Non-pigmented ciliary epithelial cell (primary cell): ENCODE data around the gene TSPAN18.

ENCODE experiments used
- DNase-seq: peaks from one replicate; pipeline ENCODE4 v3.0.0-alpha.2; 2010; ENCODE audit warnings: low read depth

The TSPAN18 gene

DNA sequence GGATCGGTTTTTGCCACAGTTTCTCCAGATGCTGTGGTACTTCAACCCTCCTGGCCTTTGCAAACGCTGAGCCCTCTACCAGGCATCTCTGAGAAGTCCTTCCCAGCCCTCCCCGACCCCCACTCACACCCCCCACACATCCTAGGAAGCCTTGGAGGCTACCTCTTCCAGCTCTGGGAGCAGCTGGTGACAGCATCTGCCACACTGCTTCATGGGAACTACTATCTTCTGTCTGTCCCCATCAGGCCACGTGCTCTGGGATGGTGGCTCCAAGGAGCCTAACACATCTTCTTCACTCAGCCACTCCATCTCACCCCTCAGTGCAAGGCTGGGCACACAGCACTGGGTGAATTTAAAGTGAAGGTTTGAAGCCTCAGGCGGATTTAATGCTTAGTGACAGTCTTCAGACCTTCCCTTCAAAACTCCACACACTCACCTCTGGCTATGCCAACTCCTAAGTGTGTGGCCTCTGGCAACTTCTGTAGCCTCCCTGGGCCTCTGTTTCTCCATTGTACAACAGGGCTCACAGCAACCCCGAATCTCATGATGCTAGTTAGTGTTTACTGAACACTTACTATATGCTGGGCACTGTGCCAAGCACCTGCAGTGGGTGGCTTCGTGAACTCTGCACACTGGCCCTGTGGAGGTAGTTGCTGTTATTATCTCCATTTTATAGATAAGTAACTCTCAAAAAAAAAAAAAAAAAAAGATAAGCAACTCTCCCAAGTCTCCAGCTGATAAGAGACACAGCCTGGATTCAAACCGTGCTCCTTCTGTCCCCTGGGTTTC, 231.2 kb downstream of the TSPAN18 start:
- no peak for DNase-seq

DNA sequence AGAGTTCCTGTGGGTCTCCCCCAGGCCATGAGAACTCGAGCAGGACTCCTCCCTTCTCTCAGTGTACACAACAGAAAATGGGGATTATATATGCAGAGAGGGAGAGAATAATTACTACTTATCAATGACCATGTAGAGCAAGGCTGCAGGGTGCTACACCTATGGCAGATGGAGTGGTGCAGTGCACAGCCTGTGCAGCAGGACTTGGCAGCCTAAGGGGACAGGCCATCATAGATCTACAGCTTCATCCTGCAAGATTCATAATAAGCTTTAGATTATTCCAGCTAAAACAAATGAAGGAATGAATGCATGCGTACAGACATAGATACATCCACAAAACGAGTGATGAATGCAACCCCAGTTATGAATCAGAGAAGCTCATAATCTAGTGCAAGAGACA, 232.3 kb downstream of the TSPAN18 start:
- DNase-seq: no peak

DNA sequence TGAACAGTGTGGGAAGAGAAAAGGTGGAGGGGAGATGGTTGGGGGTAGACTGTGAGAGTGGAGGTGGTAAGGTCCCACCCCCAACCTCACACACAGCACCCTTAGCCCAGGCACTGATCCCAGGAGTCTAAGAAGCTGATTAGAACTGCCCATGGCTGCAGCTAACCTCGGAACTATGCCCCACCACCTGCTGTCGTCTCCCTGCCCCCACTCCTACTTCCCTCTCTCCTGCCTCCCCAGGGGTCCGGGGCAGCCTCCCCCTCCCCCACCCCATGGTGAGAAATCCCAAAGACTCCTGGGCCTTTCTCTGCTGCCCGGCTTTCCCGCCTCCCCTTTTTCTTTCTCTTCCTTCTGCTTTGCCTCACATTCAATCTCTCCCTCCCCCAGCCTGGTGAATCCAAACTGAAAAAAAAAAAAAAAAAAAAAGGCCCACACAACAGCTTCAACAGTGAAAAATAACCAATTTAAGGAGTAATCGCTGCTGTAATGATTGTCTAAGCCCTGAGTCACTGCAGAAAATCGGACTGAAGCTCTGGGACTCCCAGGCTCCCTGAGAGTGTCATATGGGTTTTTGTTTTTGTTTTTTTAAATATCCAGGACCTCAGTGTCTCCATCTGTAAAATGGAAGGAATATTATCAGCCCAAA, 233.6 kb downstream of the TSPAN18 start:
- no peak for DNase-seq

DNA sequence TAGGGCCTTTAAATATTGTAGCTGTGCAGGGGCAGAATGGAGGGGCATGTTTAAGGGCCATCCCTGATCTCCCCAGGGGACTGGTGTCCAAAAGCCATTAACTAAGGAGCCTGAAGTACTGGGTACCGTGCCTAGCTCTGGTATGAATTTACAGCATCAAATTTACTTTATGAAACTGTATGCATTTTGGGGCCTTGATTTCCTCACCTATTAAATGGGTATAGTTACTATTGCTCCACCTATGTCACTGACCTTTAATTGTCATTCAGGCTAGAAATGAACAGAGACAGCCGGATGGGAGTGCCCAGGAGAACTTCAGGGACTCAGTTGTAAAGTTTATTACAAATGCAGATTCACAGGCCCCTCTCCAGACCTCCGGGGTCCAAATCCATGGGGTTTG, 235.7 kb downstream of the TSPAN18 start:
- DNase-seq: no peak

DNA sequence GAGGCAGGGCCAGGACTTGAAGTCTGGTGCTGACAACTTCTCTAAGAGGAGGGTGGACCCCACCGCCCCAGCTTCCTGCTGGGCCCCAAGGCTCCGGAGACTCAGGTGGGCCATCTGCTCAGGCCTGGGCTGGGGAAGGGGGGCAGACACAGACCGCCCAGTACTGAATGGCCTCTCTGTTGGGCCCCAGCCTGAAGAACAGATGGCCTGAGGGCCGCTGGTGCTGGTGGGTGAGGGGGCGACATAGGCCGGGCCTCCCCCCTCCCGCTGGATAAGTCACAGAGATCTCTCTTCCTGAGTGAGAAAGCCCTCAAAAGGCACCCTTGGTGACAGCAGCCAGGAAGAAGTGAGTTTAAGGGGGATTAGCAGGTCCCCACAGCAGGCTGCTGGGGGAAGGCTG, 236.4 kb downstream of the TSPAN18 start:
- no peak for DNase-seq

DNA sequence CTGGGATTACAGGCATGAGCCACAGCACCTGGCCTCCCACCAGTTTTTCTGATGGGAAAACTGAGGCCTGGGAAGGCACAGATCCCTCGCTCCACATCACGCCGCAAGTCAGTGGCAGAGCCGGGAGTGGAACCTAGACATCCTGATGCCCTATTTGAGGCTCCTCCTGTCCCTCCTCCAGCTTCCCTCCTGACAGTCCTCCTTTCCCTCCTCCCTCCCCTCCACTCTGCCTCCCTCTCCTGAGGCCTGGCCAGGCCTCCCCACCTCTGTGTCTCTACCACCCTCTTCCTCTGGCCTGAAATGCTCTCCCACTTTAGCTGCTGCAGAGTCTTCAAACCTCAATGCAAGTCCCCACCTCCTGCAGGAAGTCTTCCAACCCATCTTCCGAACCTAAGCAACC, 237.2 kb downstream of the TSPAN18 start:
- no peak for DNase-seq

DNA sequence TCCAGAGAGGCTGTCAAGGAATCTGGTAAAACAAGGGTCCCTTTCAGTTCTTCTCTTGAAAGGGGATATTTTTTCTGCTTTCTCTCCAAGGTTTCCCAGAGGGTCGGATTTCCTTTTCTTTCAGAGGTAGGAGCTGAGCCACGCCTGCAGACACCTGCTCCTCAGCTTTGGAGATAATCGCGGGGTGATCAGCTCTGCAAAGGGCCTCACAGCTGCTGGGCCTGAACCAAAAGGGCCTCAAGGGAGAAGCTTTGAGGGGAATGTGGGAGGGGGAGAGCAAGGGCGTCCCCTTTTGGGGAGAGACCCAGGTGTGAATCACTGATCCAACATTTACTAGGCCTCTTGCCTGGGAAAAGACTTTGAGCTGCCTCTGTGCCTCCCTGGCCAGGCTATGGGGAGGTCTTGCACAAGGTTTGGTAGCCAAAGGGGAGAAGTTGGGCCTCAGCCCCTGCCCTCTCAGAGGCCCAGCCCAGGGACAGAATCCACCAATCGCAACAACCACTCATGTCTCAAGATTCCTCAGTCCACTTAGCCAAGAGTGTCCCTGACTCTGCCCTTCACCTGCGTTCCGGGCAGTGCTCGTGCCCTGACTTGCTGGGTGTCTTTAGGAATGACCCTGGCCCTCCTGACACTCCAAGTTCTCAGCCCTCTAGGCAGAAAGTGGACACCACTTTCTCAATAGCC, 237.9 kb downstream of the TSPAN18 start:
- no peak for DNase-seq

DNA sequence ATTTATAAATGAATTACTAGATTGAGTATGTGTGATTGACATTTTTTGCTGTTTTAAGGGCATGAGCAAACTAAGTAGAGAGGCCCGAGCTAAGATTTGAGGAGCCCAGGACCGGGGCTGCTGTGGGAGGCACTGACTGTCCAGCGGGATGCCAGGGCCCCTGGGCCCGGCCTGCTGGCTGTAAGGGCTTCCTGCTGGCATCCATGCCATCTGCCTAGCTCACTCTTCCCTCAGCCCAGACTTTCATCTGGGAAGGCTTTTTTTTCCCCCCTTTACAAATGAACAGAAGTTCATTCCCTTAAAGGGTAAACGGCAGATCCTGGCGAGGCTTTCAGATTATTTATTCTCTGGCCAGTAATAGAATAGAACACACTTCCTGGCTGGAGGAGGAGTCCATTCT, 239.9 kb downstream of the TSPAN18 start:
- no peak for DNase-seq

DNA sequence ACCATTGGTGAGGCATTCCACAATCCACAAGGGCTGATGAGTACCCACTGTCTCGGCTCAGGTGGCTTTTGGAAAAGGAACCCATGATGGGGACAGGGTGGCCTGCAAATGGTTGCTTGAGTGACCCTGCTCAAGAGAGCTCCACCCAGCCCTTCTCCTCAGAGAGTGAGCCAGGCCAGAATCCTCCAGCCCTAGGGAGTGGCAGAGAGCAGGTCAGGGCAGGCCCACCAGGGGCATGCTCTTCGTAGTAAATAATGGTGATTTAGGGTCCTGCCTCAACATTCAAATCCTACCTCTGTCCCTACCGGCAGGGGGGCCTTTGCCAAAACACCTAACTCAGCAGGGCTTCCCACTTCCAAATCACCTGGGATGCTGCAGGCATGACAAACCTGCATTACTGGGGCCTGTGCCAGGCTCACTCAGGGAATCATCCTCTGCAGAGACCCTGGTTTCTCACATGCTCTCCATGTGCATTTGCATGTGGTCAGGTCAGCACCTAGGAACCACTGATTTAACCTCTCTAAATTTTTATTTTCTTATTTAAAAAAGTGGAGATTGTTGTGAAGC, 241.3 kb downstream of the TSPAN18 start:
- no peak for DNase-seq

DNA sequence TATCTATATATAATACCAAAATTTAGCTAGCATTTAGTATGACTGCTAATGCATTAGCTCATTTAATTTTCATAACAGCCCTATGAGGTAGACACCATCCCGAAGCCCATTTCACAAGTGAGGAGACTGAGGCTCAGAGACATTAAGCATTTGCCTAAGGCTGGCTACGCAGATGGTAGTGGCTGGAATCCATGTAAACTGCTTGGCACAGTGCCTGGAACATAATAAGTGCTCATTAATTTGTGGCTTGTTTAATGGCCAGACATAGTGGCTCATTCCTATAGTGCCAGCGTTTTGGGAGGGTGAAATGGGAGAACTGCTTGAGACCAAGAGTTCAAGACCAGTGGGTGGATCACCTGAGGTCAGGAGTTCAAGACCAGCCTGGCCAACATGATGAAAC, 241.7 kb downstream of the TSPAN18 start:
- no peak for DNase-seq

DNA sequence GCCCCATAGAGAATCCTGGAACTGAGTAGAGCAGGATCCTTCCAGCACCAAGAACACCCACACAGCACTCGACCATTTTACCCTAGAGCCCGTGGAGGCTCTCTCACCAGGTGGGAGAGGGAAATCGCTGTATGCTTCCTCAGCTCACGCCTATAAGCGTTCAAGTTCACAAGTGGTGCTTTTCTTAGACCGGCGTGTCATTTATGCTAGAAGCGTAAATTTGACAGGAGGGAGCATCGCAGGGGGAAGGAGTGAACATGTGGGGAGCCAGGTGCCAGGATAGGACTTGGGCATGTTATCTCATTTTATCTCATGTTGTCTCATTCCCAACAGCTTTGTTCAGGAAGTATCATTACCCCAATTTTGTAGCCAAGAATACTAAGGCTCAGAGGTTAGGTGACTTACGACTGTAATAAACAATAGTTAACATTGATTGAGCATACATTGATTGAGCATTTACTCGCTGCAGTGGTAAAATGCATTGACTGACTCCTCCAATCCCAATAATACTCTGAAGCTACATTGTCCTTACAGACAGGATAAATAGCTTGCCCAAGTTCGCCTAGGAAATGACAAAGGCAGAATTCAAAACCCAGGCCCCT, 243.0 kb downstream of the TSPAN18 start:
- no peak for DNase-seq

DNA sequence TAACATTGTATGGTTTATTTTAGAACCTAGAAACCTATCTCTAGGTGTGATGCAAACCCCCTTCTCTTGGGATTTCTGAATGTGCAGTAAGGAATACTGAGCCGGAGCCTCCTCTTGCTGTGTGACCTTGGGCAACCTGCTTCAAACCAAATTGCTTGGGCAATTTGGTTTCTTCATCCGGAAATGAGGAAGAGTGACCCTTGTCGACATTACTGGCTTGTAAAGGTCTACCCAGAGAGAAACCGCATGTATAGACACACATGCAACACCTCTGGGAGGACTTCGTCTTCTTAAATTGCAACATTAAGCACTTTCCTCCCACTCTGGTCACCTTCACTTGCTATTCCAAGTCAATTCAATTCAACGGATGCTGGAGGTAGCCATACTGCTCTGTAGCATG, 243.5 kb downstream of the TSPAN18 start:
- no peak for DNase-seq

DNA sequence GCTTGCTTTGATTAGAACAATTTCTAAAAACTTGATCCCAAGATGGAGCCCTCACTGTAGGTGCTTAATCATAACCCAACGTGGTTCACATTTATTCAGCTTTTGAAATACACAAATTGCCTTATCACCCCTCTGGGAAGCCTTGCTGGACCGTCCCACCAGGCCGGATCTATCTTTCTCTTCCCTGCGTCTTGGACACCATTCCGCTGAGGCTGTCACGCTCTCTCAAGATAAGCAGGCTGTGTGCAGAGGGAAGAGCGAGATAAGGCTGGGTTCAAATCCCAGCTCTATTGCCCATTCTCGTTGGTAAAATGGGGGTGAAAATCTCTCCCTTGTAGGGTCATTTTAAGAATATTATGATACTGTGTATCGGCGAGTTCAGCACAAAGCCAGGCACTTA, 244.4 kb downstream of the TSPAN18 start:
- no peak for DNase-seq

DNA sequence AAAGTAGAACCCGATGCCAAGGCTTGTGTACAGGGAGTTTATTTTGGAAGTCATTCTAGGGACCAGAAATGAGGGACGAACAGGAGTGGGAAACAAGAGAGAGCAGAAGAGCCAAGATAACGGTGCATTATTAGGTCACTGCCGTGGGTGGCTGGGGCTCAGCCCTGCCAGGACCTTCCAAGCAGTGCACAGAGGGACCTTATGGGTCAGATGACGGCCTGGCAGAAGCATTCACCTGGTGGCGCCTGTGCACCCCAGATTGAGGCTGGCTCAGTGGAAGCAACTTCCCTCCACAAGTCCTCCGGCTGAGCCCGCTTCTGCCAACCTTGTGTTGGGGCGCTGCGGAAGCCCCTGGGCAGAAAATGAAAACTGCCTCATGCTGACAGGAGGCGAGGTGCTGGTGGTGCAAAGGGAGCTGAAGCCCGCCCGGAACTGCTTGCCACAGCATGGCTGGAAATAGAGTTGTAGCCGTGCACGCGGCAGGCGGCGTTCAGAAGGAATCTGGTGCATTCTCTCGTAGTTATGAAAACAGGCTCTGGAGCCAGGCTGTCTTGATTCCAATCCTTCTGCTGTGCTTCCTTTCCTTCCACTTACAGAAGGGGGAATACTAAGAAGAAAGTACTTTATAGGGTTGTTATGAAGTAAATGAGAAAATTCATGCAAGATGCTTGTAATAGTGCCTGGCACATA, 246.1 kb downstream of the TSPAN18 start:
- no peak for DNase-seq

DNA sequence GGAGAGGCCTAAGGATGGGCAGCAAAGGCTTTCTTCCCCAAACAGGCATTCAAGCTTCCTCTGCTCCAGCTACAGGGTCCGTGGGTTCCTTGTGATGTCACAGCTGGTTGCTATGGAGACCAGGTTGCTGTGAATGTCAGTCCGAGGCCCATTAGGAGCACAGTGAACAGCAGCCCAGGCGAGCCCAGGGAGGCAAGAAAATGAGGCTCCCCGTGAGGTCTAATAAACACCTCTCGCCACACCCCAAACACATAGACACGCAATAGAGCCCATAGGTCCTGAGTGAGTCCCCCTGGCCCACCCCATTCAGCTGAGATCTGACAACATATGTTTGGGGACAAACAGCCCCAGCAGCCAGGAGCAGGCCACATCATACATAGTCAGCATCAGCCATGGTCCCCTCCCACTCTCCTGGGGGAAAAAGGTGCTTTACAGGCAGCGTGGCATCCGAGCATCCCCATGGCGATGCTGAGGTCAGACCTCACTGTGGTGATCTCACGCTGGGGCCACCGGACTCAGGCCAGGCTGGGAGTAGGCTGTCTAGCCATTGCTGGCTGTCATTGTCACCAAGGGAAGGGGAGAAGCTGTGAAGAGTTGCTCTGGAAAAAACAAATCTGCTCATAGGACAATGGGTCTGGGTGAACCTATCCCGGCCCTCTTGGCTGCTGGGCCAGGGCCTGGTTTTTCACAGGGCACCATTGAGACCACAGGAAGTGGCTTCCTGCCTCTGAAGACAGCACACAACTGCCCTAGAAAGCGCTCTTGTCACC, 247.1 kb downstream of the TSPAN18 start:
- no peak for DNase-seq

DNA sequence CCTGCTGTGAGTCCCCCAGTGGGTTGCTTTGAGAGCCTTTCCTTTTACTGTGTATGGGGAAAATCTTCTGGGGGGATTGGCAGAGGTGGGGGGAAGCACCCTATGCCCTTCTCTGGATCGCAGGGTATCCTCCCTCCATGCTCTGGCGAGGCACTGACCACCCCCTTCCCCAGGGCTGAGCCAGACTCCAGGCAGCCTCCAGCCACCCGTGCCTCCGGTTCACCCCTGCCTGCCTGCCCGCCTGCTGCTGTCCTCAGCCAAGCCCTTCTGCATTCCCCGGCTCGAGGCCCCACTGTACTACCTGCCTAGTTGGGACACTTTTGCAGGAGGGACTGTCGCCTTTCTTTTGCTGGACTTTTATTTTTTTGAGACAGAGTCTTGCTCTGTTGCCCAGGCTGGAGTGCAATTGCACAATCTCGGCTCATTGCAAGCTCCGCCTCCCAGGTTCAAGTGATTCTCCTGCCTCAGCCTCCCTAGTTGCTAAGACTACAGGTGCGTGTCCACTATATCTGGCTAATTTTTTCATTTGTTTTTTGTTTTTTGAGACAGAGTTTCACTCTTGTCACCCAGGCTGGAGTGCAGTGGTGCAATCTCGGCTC, 247.7 kb downstream of the TSPAN18 start:
- no peak for DNase-seq

DNA sequence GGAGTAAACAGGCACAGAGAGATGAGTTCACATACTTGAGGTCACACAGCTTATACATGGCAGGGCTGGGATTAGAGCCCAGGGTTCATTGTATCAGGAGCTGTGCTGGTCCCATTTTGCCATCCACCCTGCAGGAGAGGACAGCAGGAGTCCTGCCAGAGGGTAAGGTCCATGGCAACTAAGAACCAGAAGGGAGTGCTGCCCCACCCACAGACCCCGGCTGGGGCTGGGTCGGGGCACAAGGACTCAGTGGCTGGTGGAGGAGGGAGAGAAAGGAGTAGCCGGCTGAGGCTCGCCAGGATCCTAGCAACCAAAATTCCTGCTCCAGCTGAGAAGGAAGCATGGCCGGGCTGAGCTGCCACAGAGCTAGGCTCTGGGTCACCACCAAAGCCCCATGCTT, 249.8 kb downstream of the TSPAN18 start:
- DNase-seq: no peak

DNA sequence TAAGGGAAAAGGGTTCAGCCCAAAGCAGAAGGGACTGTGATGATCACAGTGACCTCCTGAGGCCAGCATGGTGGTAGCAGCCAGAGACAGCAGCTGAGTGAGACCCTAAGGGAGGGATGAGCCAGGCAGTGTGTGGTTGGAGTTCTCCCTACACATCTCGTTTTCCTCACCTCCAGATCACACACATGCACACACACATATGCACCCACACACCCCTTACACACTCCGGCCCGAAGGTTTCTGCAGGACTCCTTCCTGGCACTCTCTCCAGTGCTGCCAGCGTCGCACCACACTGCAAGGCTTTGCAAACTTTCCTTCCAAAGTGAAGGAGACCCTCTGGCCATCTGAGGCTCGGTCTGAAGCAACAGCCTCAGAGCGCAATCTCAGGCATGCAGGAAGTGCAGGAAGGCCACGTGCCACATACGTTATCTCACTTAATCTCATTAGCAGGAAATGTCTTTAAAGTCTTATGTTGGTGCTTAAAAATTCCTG, 250.8 kb downstream of the TSPAN18 start:
- DNase-seq: no peak

DNA sequence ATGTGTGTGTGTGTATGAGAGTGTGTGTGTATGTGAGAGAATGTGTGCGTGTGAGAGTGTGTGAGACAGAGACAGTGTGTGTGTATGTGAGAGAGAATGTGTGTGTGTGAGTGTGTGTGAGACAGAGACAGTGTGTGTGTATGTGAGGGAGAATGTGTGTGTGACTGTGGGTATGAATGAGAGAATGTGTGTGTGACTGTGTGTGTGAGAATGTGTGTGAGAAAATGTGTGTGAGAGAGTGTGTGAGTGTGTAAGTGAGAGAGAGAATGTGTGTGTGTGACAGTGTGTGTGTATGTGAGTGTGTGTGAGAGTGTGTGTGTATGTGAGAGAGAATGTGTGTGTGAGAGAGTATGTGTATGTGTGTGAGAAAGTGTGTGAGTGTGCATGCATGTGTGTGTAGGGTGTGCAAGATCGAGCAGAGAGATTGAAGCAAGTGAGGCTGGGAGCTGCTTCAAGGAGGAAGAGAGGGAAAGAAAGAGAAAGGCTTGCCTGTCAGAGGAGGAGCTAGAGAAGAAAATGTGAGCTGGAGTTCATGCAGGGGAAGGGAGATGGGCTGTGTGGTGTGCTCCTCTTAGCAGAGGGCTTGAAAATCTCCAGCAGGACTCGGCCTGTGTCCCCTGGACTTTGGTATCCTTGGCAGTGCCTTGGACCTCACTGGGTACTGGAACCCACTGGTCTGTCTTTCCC, 251.7 kb downstream of the TSPAN18 start:
- no peak for DNase-seq

DNA sequence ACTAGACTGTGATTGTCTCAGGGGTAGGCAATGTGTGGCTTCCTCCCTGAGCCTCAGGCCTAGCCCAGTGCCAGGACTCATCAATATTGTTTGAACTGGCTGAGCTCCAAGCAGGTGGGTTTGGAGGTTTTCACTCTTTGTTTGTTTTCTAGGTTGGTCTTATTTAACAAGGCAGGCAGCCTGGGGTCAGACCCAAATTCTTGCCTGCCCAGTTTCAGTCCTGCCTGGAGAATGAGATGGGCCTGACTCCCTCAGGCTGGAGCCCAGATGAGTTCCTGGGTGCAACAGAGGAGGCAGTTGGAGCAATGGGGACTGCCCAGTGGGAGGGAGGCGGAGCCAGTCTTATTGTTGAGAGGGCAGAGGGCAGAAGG, 252.2 kb downstream of the TSPAN18 start:
- no peak for DNase-seq
